Adrenal gland (tissue), 12 donors: ENCODE data around the gene SYMPK. TPM values are rescaled to one million over a fixed set of nuclear protein-coding genes. Genes with fewer than 3 reads are reported as not detected.

Source experiments
- DNase-seq, 7 donors: peaks; one replicate each; pipeline ENCODE4 v3.0.0-alpha.2; 2019 to 2020
- H3K27ac ChIP-seq, 5 donors: fragments of 200-600 bp; sonication (generic) in 4 of 5; 1 replicate in 3 of 5; 2 replicates in 2 of 5; pipeline versions ENCODE4 v1.5.1 to v1.8.0; 2016 to 2020; ENCODE audit warnings: mild to moderate bottlenecking in 1 of 5
- H3K27me3 ChIP-seq: fragments of 200-600 bp; 2 replicates; pipeline ENCODE4 v1.8.0; 2021
- H3K36me3 ChIP-seq, 2 donors: fragments of 200-600 bp; replicated peaks in 1 of 2; 1 replicate in 1 of 2; 2 replicates in 1 of 2; pipeline versions ENCODE4 v1.5.1 to v1.8.0; 2018 to 2022
- H3K4me1 ChIP-seq, 2 donors: fragments of 200-600 bp; replicated peaks in 1 of 2; 1 replicate in 1 of 2; 2 replicates in 1 of 2; pipeline versions ENCODE4 v1.5.1 to v1.8.0; 2018 to 2021
- H3K4me3 ChIP-seq, 4 donors: fragments of 200-600 bp; sonication (generic) in 3 of 4; one replicate each; pipeline ENCODE4 v1.5.1; 2016 to 2018
- H3K9me3 ChIP-seq, 3 donors: fragments of 200-600 bp; sonication (generic) in 1 of 3; replicated peaks in 1 of 3; 1 replicate in 2 of 3; 2 replicates in 1 of 3; pipeline versions ENCODE4 v1.5.1 to v1.8.0; 2016 to 2021
- POLR2A ChIP-seq, 2 donors: fragments of 450-650 bp; IDR thresholded peaks; one replicate each; pipeline ENCODE4 v1.6.1; 2017; ENCODE audit warnings: antibody characterized with exemption in 2 of 2, mild to moderate bottlenecking in 2 of 2, moderate library complexity in 1 of 2
- WGBS, 4 donors: extraction: QIAGEN DNeasy Blood & Tissue Kit in 2 of 4; methylation state at CpG; one replicate each; pipeline versions ENCODE4 v1.1.5 to v1.1.7; 2013 to 2017; 5-methylcytosine and 5-hydroxymethylcytosine counted together
- intact Hi-C, 2 donors: fragments of 100-400 bp; cut with DNase I; formaldehyde crosslinking; loops; one replicate each; pipeline versions ENCODE4 v1.14.1 to v1.15.0; 2022 to 2023
- polyA plus RNA-seq, 3 donors: library from polyadenylated mRNA; stranded (reverse); fragments of 200-250 nt in 2 of 3; fragments of 350-450 nt in 1 of 3; fragmentation: Illumina TruSeq in 1 of 3; extraction: RNeasy Lipid Tissue Mini Kit (QIAGEN cat#74804) in 1 of 3; gene quantifications; one replicate each; pipeline ENCODE4 v1.2.3, GENCODE V29; 2013 to 2014
- total RNA-seq, 9 donors: library from RNA; depleted of rRNA in 4 of 9; stranded (reverse); fragments of >200 nt in 4 of 9; fragments of 120-200 nt in 1 of 9; fragmentation: NEBNext Ultra II Directional in 1 of 9; extraction: Animal tissue kit (Norgen Biotek cat#: 25700) in 1 of 9; gene quantifications; one replicate each; pipeline versions ENCODE4 v1.1.0 to v1.2.4, GENCODE V29; 2013 to 2023
- TF ChIP-seq, protein P1 (sequence below), 6 experiments: fragments of 450-650 bp in 4 of 6; fragments of 200-600 bp in 2 of 6; sonication (generic) in 1 of 6; IDR thresholded peaks; 1 replicate in 5 of 6; 2 replicates in 1 of 6; pipeline versions ENCODE4 v1.5.1 to v1.8.0; 2016 to 2021; ENCODE audit warnings: antibody characterized with exemption in 6 of 6, mild to moderate bottlenecking in 2 of 6, moderate library complexity in 1 of 6
- donor health status: healthy with polysubstance abuse.
- donor health status: Bipolar disorder and iron deficiency.
- donor health status: DM: yes; HTN: yes; CAD: no.
- donor health status: DM: no; HTN: no; CAD: no.
- donor health status: DM: no; HTN: no; CAD: no.
- donor health status: DM: yes; HTN: yes; CAD: no.

The SYMPK gene
- total and polyA plus RNA-seq, 12 donors = 32.2 to 313 (median 51.2) TPM

- DNase-seq = no peak
- TF ChIP-seq POLR2A (IDR thresholded peaks at IDR 0.05) = no peak
- TF ChIP-seq, protein P1, sequence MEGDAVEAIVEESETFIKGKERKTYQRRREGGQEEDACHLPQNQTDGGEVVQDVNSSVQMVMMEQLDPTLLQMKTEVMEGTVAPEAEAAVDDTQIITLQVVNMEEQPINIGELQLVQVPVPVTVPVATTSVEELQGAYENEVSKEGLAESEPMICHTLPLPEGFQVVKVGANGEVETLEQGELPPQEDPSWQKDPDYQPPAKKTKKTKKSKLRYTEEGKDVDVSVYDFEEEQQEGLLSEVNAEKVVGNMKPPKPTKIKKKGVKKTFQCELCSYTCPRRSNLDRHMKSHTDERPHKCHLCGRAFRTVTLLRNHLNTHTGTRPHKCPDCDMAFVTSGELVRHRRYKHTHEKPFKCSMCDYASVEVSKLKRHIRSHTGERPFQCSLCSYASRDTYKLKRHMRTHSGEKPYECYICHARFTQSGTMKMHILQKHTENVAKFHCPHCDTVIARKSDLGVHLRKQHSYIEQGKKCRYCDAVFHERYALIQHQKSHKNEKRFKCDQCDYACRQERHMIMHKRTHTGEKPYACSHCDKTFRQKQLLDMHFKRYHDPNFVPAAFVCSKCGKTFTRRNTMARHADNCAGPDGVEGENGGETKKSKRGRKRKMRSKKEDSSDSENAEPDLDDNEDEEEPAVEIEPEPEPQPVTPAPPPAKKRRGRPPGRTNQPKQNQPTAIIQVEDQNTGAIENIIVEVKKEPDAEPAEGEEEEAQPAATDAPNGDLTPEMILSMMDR (IDR thresholded peaks at IDR 0.05) = no peak
- Histone ChIP-seq H3K27ac (no peak overlapping the region), H3K27me3 (no peaks in the 10 kb centered on the region), H3K4me3 (no peak overlapping the region), H3K36me3 (no peaks in the 10 kb centered on the region), H3K4me1 (no peaks in the 10 kb centered on the region), H3K9me3 (no peaks in the 10 kb centered on the region)
- WGBS, 4 donors = 53 to 65% (median 56%) methylated on average over 4 of the region's 4 CpGs
- intact Hi-C loops = no loop called here
These were observed 13.1 kb upstream of the SYMPK start for GRCh38 chr19:45876161-45876410.

GRCh38 chr19:45874620-45874966 is 11.6 kb upstream of the SYMPK start:
- Histone ChIP-seq H3K4me3 (no peak overlapping the region), H3K27me3 (no peaks in the 10 kb centered on the region), H3K36me3 (no peaks in the 10 kb centered on the region), H3K9me3 (no peaks in the 10 kb centered on the region), H3K4me1 (no peaks in the 10 kb centered on the region), H3K27ac (no peak overlapping the region)
- intact Hi-C loops = no loop called here
- 80 to 95% (median 88%) methylated on average over 7 of the region's 7 CpGs for WGBS, 4 donors
- DNase-seq = no peak
- no peak for TF ChIP-seq POLR2A (IDR thresholded peaks at IDR 0.05)
- TF ChIP-seq, protein P1 (IDR thresholded peaks at IDR 0.05) = no peak

DNA sequence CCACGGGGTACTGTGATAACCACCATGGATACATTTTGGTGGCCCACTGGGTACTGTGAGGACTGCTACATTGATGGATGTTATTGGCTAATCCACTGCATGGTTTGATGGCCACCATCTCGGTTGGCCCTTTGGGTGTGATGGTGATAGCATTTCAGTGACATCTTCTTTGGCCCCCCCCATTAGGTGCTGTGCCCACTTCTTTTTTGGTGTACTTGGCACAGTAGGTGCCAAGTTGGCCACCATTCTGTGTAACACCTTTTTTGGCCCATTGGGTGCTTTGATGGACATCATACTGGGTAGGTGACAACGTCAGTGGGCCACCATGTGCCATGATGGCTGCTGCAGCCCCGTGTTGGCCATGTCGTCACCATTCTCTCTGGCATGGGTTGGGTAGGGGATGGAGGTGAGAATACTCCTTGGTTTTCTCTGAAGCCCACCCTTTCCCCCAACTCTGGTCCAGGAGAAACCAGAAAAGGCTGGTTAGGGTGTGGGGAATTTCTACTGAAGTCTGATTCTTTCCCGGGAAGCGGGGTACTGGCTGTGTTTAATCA is 10.3 kb upstream of the SYMPK start:
- WGBS, 4 donors = 79 to 94% (median 84%) methylated on average over 6 to 7 of the region's 7 CpGs
- no peaks in the 10 kb centered on the region for H3K36me3 ChIP-seq
- no peaks in the 10 kb centered on the region for H3K27me3 ChIP-seq
- no peak for DNase-seq
- intact Hi-C loops = no loop called here
- no peaks in the 10 kb centered on the region for H3K9me3 ChIP-seq
- TF ChIP-seq, protein P1 (IDR thresholded peaks at IDR 0.05) = no peak
- TF ChIP-seq POLR2A (IDR thresholded peaks at IDR 0.05) = no peak
- H3K4me1 ChIP-seq = no peaks in the 10 kb centered on the region
- no peak overlapping the region for H3K27ac ChIP-seq
- H3K4me3 ChIP-seq = no peak overlapping the region

DNA sequence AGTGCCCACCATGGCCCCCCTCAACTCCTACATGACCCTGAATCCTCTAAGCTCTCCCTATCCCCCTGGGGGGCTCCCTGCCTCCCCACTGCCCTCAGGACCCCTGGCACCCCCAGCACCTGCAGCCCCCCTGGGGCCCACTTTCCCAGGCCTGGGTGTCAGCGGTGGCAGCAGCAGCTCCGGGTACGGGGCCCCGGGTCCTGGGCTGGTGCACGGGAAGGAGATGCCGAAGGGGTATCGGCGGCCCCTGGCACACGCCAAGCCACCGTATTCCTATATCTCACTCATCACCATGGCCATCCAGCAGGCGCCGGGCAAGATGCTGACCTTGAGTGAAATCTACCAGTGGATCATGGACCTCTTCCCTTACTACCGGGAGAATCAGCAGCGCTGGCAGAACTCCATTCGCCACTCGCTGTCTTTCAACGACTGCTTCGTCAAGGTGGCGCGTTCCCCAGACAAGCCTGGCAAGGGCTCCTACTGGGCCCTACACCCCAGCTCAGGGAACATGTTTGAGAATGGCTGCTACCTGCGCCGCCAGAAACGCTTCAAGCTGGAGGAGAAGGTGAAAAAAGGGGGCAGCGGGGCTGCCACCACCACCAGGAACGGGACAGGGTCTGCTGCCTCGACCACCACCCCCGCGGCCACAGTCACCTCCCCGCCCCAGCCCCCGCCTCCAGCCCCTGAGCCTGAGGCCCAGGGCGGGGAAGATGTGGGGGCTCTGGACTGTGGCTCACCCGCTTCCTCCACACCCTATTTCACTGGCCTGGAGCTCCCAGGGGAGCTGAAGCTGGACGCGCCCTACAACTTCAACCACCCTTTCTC is 9.4 kb upstream of the SYMPK start:
- Histone ChIP-seq H3K4me1 (no peaks in the 10 kb centered on the region), H3K27me3 (no peaks in the 10 kb centered on the region), H3K27ac (no peak overlapping the region), H3K4me3 (no peak overlapping the region), H3K9me3 (no peaks in the 10 kb centered on the region), H3K36me3 (no peaks in the 10 kb centered on the region)
- no peak for DNase-seq
- intact Hi-C loops = no loop called here
- TF ChIP-seq, protein P1 (IDR thresholded peaks at IDR 0.05) = no peak
- no peak for TF ChIP-seq POLR2A (IDR thresholded peaks at IDR 0.05)
- 82 to 87% (median 85%) methylated on average over 25 to 34 of the region's 34 CpGs for WGBS, 4 donors
